Prostate gland (tissue), 2 donors: Measurements from ENCODE around the gene FTSJ3.

ENCODE experiments used
- POLR2A ChIP-seq: fragments of 450-650 bp; IDR thresholded peaks from one replicate; pipeline ENCODE4 v1.6.1; 2016; ENCODE audit warnings: antibody characterized with exemption, mild to moderate bottlenecking
- TF ChIP-seq, protein P1 (sequence below), 4 experiments: fragments of 200-600 bp in 2 of 4; fragments of 450-650 bp in 2 of 4; sonication (generic) in 2 of 4; IDR thresholded peaks; 1 replicate in 3 of 4; 2 replicates in 1 of 4; pipeline ENCODE4 v1.5.1; 2016 to 2019; ENCODE audit warnings: antibody characterized with exemption in 4 of 4, mild to moderate bottlenecking in 2 of 4, moderate library complexity in 2 of 4

DNA sequence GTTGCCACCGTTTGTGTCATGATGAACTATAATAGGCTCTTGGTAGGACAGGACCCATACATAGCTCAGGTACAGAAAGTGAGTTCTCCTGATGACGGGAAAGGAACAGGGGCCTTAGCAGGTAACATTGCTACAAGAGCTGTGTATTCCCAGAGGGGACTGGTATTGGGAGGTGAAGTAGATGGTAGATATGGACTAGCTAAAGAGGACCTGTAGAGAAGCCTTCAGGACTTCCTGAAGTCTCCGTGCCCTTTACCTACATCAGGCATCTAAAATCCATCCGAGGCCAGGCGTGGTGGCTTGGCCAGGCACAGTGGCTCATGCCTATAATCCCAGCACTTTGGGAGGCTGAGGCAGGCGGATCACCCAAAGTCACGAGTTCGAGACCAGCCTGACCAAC is 27.7 kb upstream of the FTSJ3 start:
- TF ChIP-seq, protein P1, sequence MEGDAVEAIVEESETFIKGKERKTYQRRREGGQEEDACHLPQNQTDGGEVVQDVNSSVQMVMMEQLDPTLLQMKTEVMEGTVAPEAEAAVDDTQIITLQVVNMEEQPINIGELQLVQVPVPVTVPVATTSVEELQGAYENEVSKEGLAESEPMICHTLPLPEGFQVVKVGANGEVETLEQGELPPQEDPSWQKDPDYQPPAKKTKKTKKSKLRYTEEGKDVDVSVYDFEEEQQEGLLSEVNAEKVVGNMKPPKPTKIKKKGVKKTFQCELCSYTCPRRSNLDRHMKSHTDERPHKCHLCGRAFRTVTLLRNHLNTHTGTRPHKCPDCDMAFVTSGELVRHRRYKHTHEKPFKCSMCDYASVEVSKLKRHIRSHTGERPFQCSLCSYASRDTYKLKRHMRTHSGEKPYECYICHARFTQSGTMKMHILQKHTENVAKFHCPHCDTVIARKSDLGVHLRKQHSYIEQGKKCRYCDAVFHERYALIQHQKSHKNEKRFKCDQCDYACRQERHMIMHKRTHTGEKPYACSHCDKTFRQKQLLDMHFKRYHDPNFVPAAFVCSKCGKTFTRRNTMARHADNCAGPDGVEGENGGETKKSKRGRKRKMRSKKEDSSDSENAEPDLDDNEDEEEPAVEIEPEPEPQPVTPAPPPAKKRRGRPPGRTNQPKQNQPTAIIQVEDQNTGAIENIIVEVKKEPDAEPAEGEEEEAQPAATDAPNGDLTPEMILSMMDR (IDR thresholded peaks at IDR 0.05) = no peak
- no peak for TF ChIP-seq POLR2A
